HEK293 (cell line): ENCODE measurements around the gene LNPEP.

Experiments
- CTCF ChIA-PET: fragments of 350-600 bp; formaldehyde crosslinking; extraction: SDS; loops from one replicate; lab custom pipeline; 2021; ENCODE audit warnings: antibody characterized with exemption; lab: Yijun Ruan, JAX
- POLR2A ChIA-PET: fragments of 300-600 bp; formaldehyde crosslinking; extraction: SDS; loops from one replicate; lab custom pipeline; 2020; ENCODE audit warnings: antibody characterized with exemption, inconsistent platforms; lab: Yijun Ruan, JAX
- H3K27ac ChIP-seq: fragments of 200-500 bp; sonication (Bioruptor generic); 2 replicates; pipeline ENCODE4 v1.5.1; 2014; ENCODE audit warnings: low read depth, low read length, control low read depth, inconsistent platforms; ENCODE audit errors: extremely low read depth
- H3K36me3 ChIP-seq, 2 experiments: fragments of 200-500 bp in 1 of 2; sonication (Bioruptor generic) in 1 of 2; 1 replicate in 1 of 2; 2 replicates in 1 of 2; pipeline ENCODE4 v1.5.1; 2014 to 2017; ENCODE audit warnings: inconsistent platforms in 2 of 2, low read length in 2 of 2; ENCODE audit not compliant: control insufficient read depth in 2 of 2, insufficient read depth in 1 of 2
- H3K4me1 ChIP-seq: fragments of 200-500 bp; sonication (Bioruptor generic); 2 replicates; pipeline ENCODE4 v1.5.1; 2014; ENCODE audit warnings: mild to moderate bottlenecking, low read length, inconsistent platforms; ENCODE audit not compliant: control insufficient read depth, insufficient read depth
- H3K4me3 ChIP-seq: 2 replicates; pipeline ENCODE4 v1.5.1; 2011; ENCODE audit warnings: low read depth, mild to moderate bottlenecking, control low read depth, low read length, moderate library complexity
- H3K9me3 ChIP-seq: fragments of 200-500 bp; sonication (Bioruptor generic); 2 replicates; pipeline ENCODE4 v1.5.1; 2014; ENCODE audit warnings: low read depth, low read length, inconsistent platforms; ENCODE audit not compliant: control insufficient read depth, insufficient read depth
- KLF7 ChIP-seq: fragments of 450-650 bp; formaldehyde crosslinking; IDR thresholded peaks from 2 replicates; pipeline ENCODE4 v1.5.1; 2016; ENCODE audit warnings: missing biosample characterization, missing genetic modification characterization, borderline replicate concordance
- SP7 ChIP-seq: fragments of 450-650 bp; formaldehyde crosslinking; IDR thresholded peaks from 2 replicates; pipeline ENCODE4 v1.5.1; 2016; ENCODE audit warnings: missing biosample characterization, missing genetic modification characterization
- ZBTB7A ChIP-seq: fragments of 450-650 bp; formaldehyde crosslinking; IDR thresholded peaks from 2 replicates; pipeline ENCODE4 v1.5.1; 2016; ENCODE audit warnings: low read depth, missing biosample characterization, missing genetic modification characterization
- ZEB2 ChIP-seq: fragments of 450-650 bp; formaldehyde crosslinking; IDR thresholded peaks from 2 replicates; pipeline ENCODE4 v1.5.1; 2016; ENCODE audit warnings: missing biosample characterization, missing genetic modification characterization
- ZNF112 ChIP-seq: fragments of 450-650 bp; formaldehyde crosslinking; IDR thresholded peaks from 2 replicates; pipeline ENCODE4 v1.5.0; 2017; ENCODE audit warnings: missing biosample characterization, missing genetic modification characterization
- ZNF138 ChIP-seq: fragments of 450-650 bp; formaldehyde crosslinking; IDR thresholded peaks from 2 replicates; pipeline ENCODE4 v1.5.1; 2016; ENCODE audit warnings: missing biosample characterization, missing genetic modification characterization, borderline replicate concordance
- ZNF621 ChIP-seq: fragments of 450-650 bp; formaldehyde crosslinking; IDR thresholded peaks from 2 replicates; pipeline ENCODE4 v1.5.1; 2017; ENCODE audit warnings: missing biosample characterization, missing genetic modification characterization
- ZNF747 ChIP-seq: fragments of 450-650 bp; formaldehyde crosslinking; IDR thresholded peaks from 2 replicates; pipeline ENCODE4 v1.5.1; 2016; ENCODE audit warnings: missing biosample characterization, missing genetic modification characterization
- ZNF76 ChIP-seq: fragments of 450-650 bp; formaldehyde crosslinking; IDR thresholded peaks from 2 replicates; pipeline ENCODE4; 2016; ENCODE audit warnings: low read depth, missing biosample characterization, missing genetic modification characterization, borderline replicate concordance
- ZNF785 ChIP-seq: fragments of 450-650 bp; formaldehyde crosslinking; IDR thresholded peaks from 2 replicates; pipeline ENCODE4 v1.5.1; 2016; ENCODE audit warnings: missing biosample characterization, missing genetic modification characterization
- ZXDB ChIP-seq: fragments of 450-650 bp; formaldehyde crosslinking; IDR thresholded peaks from 2 replicates; pipeline ENCODE4 v1.5.1; 2016; ENCODE audit warnings: missing biosample characterization, missing genetic modification characterization
- TF ChIP-seq, protein P1 (sequence below): fragments of 450-650 bp; formaldehyde crosslinking; IDR thresholded peaks from 2 replicates; pipeline ENCODE4 v1.5.1; 2016; ENCODE audit warnings: missing biosample characterization, missing genetic modification characterization
- TF ChIP-seq, protein P2 (sequence below): IDR thresholded peaks from 2 replicates; pipeline ENCODE4 v1.6.1; 2011; ENCODE audit warnings: mild to moderate bottlenecking, low read depth, low read length, borderline replicate concordance
- TF ChIP-seq, protein P3 (sequence below): fragments of 450-650 bp; formaldehyde crosslinking; conservative IDR thresholded peaks from 2 replicates; pipeline ENCODE4 v1.5.1; 2016; ENCODE audit warnings: low read depth, missing biosample characterization, missing genetic modification characterization
- TF ChIP-seq, protein P4 (sequence below): fragments of 450-650 bp; formaldehyde crosslinking; IDR thresholded peaks from 2 replicates; pipeline ENCODE4 v1.5.1; 2016; ENCODE audit warnings: missing biosample characterization, missing genetic modification characterization
- TF ChIP-seq, protein P5 (sequence below): sonication (generic); formaldehyde crosslinking; IDR thresholded peaks from 2 replicates; pipeline ENCODE4 v1.8.1; 2022; ENCODE audit warnings: mild to moderate bottlenecking, moderate library complexity, missing genetic modification reagents
- TF ChIP-seq, protein P6 (sequence below): fragments of 450-650 bp; formaldehyde crosslinking; IDR thresholded peaks from 2 replicates; pipeline ENCODE4 v1.5.1; 2016; ENCODE audit warnings: missing biosample characterization, missing genetic modification characterization, low read depth
- TF ChIP-seq, protein P7 (sequence below): fragments of 450-650 bp; formaldehyde crosslinking; IDR thresholded peaks from 2 replicates; pipeline ENCODE4 v1.5.1; 2016; ENCODE audit warnings: missing biosample characterization, missing genetic modification characterization

Gene LNPEP

DNA sequence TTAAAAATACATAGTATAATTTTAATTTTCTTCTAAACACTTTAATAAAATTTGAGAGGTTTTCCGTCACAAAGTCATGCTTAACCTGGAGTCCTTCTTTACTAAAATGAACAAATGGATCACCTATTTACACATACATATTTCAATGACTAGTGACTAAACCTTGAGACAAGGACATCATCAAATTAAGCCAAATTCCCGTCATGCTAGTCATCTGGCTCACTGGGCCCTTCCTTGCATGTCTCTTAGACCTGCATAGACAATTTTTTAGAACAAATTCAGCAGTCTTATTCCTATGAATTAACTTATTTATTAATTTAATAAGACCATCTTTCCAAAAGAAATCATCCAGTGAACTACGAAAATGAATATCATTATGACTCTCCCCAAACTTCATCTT is 33.0 kb upstream of the LNPEP start:
- TF ChIP-seq, protein P1, sequence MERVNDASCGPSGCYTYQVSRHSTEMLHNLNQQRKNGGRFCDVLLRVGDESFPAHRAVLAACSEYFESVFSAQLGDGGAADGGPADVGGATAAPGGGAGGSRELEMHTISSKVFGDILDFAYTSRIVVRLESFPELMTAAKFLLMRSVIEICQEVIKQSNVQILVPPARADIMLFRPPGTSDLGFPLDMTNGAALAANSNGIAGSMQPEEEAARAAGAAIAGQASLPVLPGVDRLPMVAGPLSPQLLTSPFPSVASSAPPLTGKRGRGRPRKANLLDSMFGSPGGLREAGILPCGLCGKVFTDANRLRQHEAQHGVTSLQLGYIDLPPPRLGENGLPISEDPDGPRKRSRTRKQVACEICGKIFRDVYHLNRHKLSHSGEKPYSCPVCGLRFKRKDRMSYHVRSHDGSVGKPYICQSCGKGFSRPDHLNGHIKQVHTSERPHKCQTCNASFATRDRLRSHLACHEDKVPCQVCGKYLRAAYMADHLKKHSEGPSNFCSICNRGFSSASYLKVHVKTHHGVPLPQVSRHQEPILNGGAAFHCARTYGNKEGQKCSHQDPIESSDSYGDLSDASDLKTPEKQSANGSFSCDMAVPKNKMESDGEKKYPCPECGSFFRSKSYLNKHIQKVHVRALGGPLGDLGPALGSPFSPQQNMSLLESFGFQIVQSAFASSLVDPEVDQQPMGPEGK: no peak
- TF ChIP-seq ZNF785 (tag by site-specific recombination): no peak
- TF ChIP-seq, protein P2, sequence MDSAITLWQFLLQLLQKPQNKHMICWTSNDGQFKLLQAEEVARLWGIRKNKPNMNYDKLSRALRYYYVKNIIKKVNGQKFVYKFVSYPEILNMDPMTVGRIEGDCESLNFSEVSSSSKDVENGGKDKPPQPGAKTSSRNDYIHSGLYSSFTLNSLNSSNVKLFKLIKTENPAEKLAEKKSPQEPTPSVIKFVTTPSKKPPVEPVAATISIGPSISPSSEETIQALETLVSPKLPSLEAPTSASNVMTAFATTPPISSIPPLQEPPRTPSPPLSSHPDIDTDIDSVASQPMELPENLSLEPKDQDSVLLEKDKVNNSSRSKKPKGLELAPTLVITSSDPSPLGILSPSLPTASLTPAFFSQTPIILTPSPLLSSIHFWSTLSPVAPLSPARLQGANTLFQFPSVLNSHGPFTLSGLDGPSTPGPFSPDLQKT: no peak
- no peak for TF ChIP-seq ZNF138 (tag by site-specific recombination)
- TF ChIP-seq, protein P3, sequence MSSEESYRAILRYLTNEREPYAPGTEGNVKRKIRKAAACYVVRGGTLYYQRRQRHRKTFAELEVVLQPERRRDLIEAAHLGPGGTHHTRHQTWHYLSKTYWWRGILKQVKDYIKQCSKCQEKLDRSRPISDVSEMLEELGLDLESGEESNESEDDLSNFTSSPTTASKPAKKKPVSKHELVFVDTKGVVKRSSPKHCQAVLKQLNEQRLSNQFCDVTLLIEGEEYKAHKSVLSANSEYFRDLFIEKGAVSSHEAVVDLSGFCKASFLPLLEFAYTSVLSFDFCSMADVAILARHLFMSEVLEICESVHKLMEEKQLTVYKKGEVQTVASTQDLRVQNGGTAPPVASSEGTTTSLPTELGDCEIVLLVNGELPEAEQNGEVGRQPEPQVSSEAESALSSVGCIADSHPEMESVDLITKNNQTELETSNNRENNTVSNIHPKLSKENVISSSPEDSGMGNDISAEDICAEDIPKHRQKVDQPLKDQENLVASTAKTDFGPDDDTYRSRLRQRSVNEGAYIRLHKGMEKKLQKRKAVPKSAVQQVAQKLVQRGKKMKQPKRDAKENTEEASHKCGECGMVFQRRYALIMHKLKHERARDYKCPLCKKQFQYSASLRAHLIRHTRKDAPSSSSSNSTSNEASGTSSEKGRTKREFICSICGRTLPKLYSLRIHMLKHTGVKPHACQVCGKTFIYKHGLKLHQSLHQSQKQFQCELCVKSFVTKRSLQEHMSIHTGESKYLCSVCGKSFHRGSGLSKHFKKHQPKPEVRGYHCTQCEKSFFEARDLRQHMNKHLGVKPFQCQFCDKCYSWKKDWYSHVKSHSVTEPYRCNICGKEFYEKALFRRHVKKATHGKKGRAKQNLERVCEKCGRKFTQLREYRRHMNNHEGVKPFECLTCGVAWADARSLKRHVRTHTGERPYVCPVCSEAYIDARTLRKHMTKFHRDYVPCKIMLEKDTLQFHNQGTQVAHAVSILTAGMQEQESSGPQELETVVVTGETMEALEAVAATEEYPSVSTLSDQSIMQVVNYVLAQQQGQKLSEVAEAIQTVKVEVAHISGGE (tag by site-specific recombination): no peak
- no peak for TF ChIP-seq ZNF76 (tag by site-specific recombination)
- TF ChIP-seq ZXDB (tag by site-specific recombination): no peak
- TF ChIP-seq ZNF112: no peak
- TF ChIP-seq, protein P4, sequence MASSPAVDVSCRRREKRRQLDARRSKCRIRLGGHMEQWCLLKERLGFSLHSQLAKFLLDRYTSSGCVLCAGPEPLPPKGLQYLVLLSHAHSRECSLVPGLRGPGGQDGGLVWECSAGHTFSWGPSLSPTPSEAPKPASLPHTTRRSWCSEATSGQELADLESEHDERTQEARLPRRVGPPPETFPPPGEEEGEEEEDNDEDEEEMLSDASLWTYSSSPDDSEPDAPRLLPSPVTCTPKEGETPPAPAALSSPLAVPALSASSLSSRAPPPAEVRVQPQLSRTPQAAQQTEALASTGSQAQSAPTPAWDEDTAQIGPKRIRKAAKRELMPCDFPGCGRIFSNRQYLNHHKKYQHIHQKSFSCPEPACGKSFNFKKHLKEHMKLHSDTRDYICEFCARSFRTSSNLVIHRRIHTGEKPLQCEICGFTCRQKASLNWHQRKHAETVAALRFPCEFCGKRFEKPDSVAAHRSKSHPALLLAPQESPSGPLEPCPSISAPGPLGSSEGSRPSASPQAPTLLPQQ (tag by site-specific recombination): no peak
- TF ChIP-seq, all 188 proteins: peak for 0
- no peaks in the 10 kb centered on the region for H3K4me1 ChIP-seq
- no peaks in the 10 kb centered on the region for H3K36me3 ChIP-seq
- POLR2A ChIA-PET: no interaction called here
- H3K4me3 ChIP-seq: no peak overlapping the region
- CTCF ChIA-PET: interaction anchor here (1.5 to 2.0 kb wide), 3 partner anchors 12 to 34 kb away, joined by 3 to 5 read pairs (median 4); no protein-coding TSS in a partner anchor
- H3K27ac ChIP-seq: no peak overlapping the region
- H3K9me3 ChIP-seq: no peaks in the 10 kb centered on the region

DNA sequence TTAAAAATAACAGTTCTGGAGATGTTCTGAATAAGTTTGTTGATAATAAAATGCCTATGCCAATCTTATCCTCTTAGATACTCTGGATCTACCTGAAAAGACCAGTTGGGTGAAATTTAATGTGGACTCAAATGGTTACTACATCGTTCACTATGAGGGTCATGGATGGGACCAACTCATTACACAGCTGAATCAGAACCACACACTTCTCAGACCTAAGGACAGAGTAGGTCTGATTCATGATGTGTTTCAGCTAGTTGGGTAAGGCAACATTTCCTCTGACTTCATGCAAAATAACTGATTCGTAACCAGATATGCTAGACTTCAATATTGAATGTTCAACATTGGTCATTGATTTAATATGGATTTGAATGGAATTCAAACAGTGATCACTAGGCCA is 32.6 kb upstream of the LNPEP start:
- ChIA-PET CTCF (interaction anchor here (0.6 to 2.0 kb wide), 3 partner anchors 12 to 143 kb away, joined by 3 to 5 read pairs (median 4); no protein-coding TSS in a partner anchor), POLR2A (no interaction called here)
- Histone ChIP-seq H3K27ac (no peak overlapping the region), H3K36me3 (no peaks in the 10 kb centered on the region), H3K4me3 (no peak overlapping the region), H3K4me1 (no peaks in the 10 kb centered on the region), H3K9me3 (no peaks in the 10 kb centered on the region)
- no peak for TF ChIP-seq SP7 (tag by site-specific recombination)
- TF ChIP-seq KLF7: no peak
- TF ChIP-seq ZNF747: no peak
- no peak for TF ChIP-seq ZNF621 (tag by site-specific recombination)
- no peak for TF ChIP-seq ZEB2 (tag by site-specific recombination)
- TF ChIP-seq, protein P5, sequence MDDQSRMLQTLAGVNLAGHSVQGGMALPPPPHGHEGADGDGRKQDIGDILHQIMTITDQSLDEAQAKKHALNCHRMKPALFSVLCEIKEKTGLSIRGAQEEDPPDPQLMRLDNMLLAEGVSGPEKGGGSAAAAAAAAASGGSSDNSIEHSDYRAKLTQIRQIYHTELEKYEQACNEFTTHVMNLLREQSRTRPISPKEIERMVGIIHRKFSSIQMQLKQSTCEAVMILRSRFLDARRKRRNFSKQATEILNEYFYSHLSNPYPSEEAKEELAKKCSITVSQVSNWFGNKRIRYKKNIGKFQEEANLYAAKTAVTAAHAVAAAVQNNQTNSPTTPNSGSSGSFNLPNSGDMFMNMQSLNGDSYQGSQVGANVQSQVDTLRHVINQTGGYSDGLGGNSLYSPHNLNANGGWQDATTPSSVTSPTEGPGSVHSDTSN: no peak
- TF ChIP-seq, protein P6, sequence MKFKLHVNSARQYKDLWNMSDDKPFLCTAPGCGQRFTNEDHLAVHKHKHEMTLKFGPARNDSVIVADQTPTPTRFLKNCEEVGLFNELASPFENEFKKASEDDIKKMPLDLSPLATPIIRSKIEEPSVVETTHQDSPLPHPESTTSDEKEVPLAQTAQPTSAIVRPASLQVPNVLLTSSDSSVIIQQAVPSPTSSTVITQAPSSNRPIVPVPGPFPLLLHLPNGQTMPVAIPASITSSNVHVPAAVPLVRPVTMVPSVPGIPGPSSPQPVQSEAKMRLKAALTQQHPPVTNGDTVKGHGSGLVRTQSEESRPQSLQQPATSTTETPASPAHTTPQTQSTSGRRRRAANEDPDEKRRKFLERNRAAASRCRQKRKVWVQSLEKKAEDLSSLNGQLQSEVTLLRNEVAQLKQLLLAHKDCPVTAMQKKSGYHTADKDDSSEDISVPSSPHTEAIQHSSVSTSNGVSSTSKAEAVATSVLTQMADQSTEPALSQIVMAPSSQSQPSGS: no peak
- TF ChIP-seq, protein P7, sequence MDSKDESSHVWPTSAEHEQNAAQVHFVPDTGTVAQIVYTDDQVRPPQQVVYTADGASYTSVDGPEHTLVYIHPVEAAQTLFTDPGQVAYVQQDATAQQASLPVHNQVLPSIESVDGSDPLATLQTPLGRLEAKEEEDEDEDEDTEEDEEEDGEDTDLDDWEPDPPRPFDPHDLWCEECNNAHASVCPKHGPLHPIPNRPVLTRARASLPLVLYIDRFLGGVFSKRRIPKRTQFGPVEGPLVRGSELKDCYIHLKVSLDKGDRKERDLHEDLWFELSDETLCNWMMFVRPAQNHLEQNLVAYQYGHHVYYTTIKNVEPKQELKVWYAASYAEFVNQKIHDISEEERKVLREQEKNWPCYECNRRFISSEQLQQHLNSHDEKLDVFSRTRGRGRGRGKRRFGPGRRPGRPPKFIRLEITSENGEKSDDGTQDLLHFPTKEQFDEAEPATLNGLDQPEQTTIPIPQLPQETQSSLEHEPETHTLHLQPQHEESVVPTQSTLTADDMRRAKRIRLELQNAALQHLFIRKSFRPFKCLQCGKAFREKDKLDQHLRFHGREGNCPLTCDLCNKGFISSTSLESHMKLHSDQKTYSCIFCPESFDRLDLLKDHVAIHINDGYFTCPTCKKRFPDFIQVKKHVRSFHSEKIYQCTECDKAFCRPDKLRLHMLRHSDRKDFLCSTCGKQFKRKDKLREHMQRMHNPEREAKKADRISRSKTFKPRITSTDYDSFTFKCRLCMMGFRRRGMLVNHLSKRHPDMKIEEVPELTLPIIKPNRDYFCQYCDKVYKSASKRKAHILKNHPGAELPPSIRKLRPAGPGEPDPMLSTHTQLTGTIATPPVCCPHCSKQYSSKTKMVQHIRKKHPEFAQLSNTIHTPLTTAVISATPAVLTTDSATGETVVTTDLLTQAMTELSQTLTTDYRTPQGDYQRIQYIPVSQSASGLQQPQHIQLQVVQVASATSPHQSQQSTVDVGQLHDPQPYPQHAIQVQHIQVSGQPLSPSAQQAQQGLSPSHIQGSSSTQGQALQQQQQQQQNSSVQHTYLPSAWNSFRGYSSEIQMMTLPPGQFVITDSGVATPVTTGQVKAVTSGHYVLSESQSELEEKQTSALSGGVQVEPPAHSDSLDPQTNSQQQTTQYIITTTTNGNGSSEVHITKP (tag by site-specific recombination): no peak
- no peak for TF ChIP-seq ZBTB7A
